Measurements from ENCODE around the gene EIF4A2. TPM values are rescaled to one million over a fixed set of nuclear protein-coding genes. Genes with fewer than 3 reads are reported as not detected.
A peak's percentile ranks its signal among the peaks of the same experiment; 100 is the strongest.

EIF4A2 gene
- polyA plus RNA-seq: 100 to 1,000 TPM; 281 to 425 (median 396) TPM

- WGBS, 3 donors: 0 to 1% (median 0%) methylated on average over 60 of the region's 60 CpGs
Measured at GRCh38 chr3:186783058-186783730, at the start of gene EIF4A2. EIF4A2 (plus strand) TSS chr3:186783577; CDS start chr3:186783611, 34 bp downstream.

GRCh38 chr3:186742618-186743380 is 40.6 kb upstream of the EIF4A2 start:
- H3K27ac ChIP-seq (ENCODE audit: low read depth, low read length): no peak overlapping the region
- WGBS, 3 donors: 62 to 83% (median 77%) methylated on average over 7 of the region's 7 CpGs

More at GRCh38 chr3:186783058-186783730, at the start of gene EIF4A2:
- H3K27ac ChIP-seq (ENCODE audit: low read depth, low read length): peak within 1 kb of the TSS; percentile 75

GRCh38 chr3:186743666-186744065 is 39.7 kb upstream of the EIF4A2 start:
- WGBS, 3 donors: 32 to 76% (median 74%) methylated on average over 3 of the region's 3 CpGs
- H3K27ac ChIP-seq (ENCODE audit: low read depth, low read length): no peak overlapping the region

GRCh38 chr3:186746008-186746407 is 37.4 kb upstream of the EIF4A2 start:
- no peak overlapping the region for H3K27ac ChIP-seq (ENCODE audit: low read depth, low read length)
- WGBS, 3 donors: 11 to 31% (median 15%) methylated on average over 9 to 10 of the region's 10 CpGs

GRCh38 chr3:186750316-186750715 is 33.1 kb upstream of the EIF4A2 start:
- H3K27ac ChIP-seq (ENCODE audit: low read depth, low read length): no peak overlapping the region
- WGBS, 3 donors: 95 to 98% (median 96%) methylated on average over 2 of the region's 2 CpGs

GRCh38 chr3:186751480-186751879 is 31.9 kb upstream of the EIF4A2 start:
- WGBS, 3 donors: 55 to 72% (median 66%) methylated on average over 3 of the region's 3 CpGs
- H3K27ac ChIP-seq (ENCODE audit: low read depth, low read length): no peak overlapping the region

GRCh38 chr3:186754006-186754405 is 29.4 kb upstream of the EIF4A2 start:
- H3K27ac ChIP-seq (ENCODE audit: low read depth, low read length): no peak overlapping the region
- WGBS, 3 donors: 74 to 88% (median 74%) methylated on average over 7 of the region's 7 CpGs

GRCh38 chr3:186754871-186755270 is 28.5 kb upstream of the EIF4A2 start:
- no peak overlapping the region for H3K27ac ChIP-seq (ENCODE audit: low read depth, low read length)
- WGBS, 3 donors: 86 to 90% (median 88%) methylated on average over 5 of the region's 5 CpGs

GRCh38 chr3:186757214-186757613 is 26.2 kb upstream of the EIF4A2 start:
- WGBS, 3 donors: 83 to 87% (median 85%) methylated on average over 8 of the region's 8 CpGs
- H3K27ac ChIP-seq (ENCODE audit: low read depth, low read length): no peak overlapping the region

GRCh38 chr3:186757686-186758220 is 25.6 kb upstream of the EIF4A2 start:
- WGBS, 3 donors: 77 to 84% (median 80%) methylated on average over 8 of the region's 8 CpGs
- no peak overlapping the region for H3K27ac ChIP-seq (ENCODE audit: low read depth, low read length)

- 72 to 80% (median 80%) methylated on average over 11 of the region's 11 CpGs for WGBS, 3 donors
- H3K27ac ChIP-seq (ENCODE audit: low read depth, low read length): no peak overlapping the region
Measured at GRCh38 chr3:186759231-186759930, 24.0 kb upstream of the EIF4A2 start.

- WGBS, 3 donors: 94 to 96% (median 95%) methylated on average over 10 of the region's 10 CpGs
- no peak overlapping the region for H3K27ac ChIP-seq (ENCODE audit: low read depth, low read length)
Measured at GRCh38 chr3:186760141-186760833, 23.1 kb upstream of the EIF4A2 start.

GRCh38 chr3:186760897-186761447 is 22.4 kb upstream of the EIF4A2 start:
- WGBS, 3 donors: 86 to 95% (median 94%) methylated on average over 8 of the region's 8 CpGs
- no peak overlapping the region for H3K27ac ChIP-seq (ENCODE audit: low read depth, low read length)

GRCh38 chr3:186772281-186772694 is 11.1 kb upstream of the EIF4A2 start:
- no peak overlapping the region for H3K27ac ChIP-seq (ENCODE audit: low read depth, low read length)
- 6 to 11% (median 9%) methylated on average over 26 of the region's 26 CpGs for WGBS, 3 donors

GRCh38 chr3:186772701-186773417 is 10.5 kb upstream of the EIF4A2 start:
- H3K27ac ChIP-seq (ENCODE audit: low read depth, low read length): no peak overlapping the region
- 16 to 21% (median 20%) methylated on average over 28 of the region's 28 CpGs for WGBS, 3 donors

GRCh38 chr3:186775999-186776398 is 7.4 kb upstream of the EIF4A2 start:
- H3K27ac ChIP-seq (ENCODE audit: low read depth, low read length): no peak overlapping the region
- 59 to 74% (median 64%) methylated on average over 8 of the region's 8 CpGs for WGBS, 3 donors

GRCh38 chr3:186779204-186779603 is 4.2 kb upstream of the EIF4A2 start:
- WGBS, 3 donors: 87 to 96% (median 93%) methylated on average over 5 of the region's 5 CpGs
- H3K27ac ChIP-seq (ENCODE audit: low read depth, low read length): no peak overlapping the region
